Forelimb muscle (tissue), 1 donor: ENCODE measurements around the gene CC2D2A. TPM values are rescaled to one million over a fixed set of nuclear protein-coding genes. Genes with fewer than 3 reads are reported as not detected.

ENCODE experiments used
- DNase-seq: peaks from one replicate; pipeline ENCODE4 v3.0.0-alpha.2; 2013; ENCODE audit warnings: low read depth
- polyA plus RNA-seq: library from polyadenylated mRNA; unstranded; fragments of 120-200 nt; gene quantifications from one replicate; pipeline ENCODE4 v1.2.1, GENCODE V29; 2013; ENCODE audit not compliant: insufficient read length

CC2D2A gene
- polyA plus RNA-seq, 1 donor = 10.8 TPM

DNA sequence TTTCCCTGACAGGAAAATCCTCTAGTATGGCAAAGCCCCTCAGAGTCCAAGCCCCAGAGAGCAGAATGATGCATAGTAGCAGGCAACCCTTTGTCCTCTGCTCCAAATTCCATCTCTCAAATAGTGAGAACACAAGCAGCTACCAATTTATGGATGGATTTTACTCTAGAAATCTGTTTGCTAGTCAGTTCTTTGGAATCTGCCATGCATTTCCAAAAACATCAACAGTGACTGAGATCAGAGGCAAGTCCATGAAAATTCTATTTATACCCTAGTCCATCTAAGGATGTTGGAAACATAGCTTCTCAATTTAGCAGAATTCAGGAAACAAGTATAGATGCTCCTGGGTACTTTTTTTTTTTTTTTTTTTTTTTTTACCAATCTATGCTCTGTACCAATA is 10.0 kb upstream of the CC2D2A start:
- no peak for DNase-seq

DNA sequence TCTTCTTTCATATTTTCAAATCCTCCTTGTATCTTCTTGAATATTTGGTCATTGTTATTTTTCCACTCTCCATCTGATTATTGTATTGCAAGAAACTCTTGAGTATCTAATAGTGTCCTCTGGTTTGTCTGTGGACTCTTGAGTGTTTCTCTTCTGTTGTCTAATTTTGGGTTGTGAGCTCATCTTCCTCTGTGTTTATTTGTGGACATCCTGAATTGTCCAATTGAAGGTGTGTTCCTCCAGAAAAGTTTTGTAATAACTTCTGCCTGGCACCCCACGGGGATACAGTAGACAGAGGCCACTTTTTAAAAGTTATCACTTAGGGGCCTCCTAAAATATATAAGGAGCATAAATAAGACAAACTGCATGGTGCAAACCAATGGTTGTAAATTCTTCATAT is 3.1 kb upstream of the CC2D2A start:
- no peak for DNase-seq

DNA sequence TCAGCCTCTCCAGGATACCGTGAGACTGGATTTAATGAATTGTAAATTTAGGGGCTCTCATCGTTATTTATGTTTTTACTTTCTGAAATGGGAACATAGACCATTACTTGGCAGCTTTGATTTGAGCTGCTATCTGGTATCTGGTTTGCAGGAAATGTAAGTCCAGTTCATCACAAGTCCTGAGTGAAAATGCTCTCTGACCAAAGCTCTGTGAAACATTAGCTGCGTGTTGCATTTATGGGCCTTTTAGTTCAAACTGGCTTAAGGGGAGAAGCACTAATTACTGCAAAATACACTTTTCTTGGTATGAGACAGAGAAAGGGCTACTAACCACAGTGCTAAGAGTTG is 420 bp downstream of the CC2D2A start:
- no peak for DNase-seq

DNA sequence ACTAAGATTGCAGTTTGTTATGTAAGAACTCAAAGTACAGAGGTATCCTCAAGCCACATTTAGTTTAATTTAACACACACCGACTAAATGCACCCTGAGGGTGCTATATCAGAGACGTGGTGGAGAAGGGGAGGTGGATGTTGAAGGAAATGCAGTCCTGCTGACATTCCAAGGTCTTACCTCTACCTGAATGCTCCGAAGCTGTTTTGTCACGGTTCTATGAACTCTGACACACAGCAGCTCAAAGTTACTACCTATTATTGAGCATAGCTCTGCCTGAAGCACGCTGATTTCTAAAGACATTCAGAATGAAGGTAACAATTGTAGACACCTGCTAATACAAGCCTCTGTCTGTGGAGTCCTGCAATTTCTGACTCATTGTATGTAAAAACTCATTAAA is 6.7 kb downstream of the CC2D2A start:
- DNase-seq = no peak

DNA sequence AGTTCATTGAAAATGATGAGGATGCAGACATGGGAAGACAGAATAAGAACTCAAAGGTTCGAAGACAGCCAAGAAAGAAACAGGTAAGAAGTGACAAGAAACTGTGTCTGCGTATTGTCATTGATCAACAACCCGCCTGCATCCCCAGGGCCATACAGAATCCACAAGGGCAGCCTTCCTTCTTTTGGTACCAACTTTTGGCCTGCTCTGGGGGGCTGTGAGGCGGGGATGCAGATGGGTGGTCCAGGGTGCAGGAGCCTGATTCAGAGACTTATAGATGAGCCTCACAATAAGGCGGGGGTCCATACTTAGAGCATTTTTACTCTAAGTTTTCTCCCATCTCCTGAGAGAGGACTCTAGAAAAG is 9.0 kb downstream of the CC2D2A start:
- DNase-seq = no peak

DNA sequence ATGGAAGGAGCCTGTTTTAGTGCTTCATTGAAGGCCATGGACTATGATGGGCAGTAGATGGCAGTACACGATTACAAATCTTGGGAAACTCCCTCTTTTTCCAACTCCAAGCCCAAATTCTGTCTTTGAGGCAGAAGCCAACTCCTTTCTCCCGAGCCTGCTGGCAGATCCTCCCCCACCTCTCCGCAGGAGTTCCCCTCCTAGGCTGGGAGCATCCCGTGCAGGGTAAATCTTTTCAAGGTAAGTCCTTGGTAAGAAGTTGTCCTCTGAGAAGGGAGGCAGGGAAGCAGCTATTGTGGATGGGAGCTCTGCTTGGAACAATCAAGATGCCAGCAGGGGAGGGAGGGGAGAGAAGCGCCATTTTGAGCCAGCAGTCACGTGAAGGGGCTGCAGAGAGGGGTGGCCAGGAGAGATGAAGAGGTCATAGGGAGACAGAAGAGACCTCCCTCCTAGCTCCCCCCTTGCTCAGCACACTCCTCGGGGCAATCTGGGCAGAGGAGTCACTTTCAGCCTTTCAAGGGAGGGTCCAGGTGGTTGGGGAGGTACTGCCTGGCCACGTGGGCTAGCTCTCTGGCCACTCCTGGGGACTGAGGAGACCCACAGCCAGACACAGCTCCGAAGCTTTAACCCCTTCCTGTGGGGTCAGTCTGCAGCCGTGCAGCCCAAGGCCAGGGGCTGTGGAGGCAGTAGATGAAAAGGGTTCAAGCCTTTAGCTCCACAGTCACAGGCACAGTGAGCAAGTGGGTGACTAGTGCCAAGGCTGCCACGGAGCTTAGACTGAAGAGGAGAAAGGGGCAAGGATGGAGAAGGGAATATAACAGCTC is 9.6 kb downstream of the CC2D2A start:
- peak; percentile 86 for DNase-seq

DNA sequence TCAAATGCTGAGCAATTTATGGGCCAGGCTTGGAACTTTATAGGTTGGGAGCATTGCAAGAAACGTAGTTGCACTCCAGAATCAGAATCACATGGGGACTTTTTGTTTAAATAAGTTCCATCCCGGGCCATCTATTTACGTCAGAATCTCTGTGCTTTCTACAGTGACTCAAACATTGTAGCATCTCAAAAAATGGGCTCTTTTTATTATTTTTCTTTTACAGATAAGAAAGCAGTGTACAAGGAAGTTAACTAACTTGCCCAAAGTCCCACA is 10.2 kb downstream of the CC2D2A start:
- no peak for DNase-seq

DNA sequence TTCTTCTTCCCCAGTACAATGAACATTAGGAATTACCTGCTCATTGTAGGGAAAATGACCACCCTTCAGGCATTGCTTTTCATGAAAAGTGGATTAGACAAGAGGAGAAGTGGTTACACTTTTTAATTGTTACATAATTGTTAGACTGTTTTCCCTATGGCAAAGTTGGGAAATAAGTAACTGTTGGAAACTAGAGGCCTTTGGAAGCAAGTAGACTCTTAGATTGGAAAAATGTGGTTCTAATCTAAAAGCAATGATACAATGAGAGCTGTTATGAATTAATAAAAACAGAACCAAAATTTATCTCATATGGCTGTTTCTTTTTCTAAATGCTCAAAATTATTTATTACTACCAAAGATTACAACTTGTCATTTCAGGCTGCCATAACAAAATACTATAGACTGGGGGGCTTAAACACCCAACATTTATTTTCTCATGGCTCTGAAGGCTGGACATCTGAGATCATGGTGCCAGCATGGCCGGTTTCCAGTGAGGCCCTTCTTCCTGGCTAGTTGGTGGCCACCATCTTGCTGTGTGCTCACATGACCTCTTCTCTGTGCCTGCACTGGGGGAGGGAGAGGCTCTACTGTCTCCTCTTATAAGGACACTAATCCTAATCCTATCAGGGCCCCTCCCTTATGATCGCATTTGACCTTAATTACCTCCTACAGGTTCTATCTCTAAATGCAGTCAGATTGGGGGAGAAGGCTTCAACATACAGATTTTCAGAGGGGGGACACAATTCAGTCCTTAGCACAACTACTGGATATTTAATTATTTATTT is 12.5 kb downstream of the CC2D2A start:
- no peak for DNase-seq

DNA sequence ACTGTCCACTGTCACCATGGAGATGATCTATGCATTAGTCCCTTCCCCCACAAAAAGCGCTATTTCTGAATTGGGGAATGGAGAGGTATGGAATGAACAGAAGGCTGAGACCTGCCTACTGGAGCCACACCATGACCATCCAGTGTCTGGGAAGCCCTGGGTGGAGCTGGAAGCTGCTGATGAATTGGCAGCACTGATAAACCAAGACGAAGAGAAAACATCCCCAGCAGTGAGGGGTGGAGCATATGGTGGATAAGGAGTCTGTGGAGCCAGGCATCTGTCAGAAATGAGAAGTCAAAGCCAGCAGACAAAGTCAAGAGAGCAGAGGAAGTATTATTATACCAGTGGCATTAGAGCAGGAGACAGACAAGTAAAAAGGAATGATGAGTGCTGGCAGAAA is 13.2 kb downstream of the CC2D2A start:
- no peak for DNase-seq

DNA sequence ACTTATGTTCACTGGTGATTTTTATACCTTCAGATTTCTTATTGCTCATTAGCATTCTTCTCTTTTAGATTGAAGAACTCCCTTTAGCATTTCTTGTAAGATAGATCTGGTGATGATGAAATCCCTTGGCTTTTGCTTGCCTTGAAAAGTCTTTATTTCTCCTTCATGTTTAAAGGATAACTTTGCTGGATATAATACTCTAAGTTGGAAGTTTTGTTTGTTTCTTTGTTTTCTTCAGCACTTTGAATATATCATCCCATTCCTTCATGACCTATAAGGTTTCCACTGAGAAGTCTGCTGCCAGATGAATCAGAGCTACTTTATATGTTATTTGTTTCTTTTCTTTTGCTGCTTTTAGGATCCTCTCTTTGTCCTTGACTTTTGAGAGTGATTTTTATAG is 18.5 kb downstream of the CC2D2A start:
- DNase-seq = no peak

DNA sequence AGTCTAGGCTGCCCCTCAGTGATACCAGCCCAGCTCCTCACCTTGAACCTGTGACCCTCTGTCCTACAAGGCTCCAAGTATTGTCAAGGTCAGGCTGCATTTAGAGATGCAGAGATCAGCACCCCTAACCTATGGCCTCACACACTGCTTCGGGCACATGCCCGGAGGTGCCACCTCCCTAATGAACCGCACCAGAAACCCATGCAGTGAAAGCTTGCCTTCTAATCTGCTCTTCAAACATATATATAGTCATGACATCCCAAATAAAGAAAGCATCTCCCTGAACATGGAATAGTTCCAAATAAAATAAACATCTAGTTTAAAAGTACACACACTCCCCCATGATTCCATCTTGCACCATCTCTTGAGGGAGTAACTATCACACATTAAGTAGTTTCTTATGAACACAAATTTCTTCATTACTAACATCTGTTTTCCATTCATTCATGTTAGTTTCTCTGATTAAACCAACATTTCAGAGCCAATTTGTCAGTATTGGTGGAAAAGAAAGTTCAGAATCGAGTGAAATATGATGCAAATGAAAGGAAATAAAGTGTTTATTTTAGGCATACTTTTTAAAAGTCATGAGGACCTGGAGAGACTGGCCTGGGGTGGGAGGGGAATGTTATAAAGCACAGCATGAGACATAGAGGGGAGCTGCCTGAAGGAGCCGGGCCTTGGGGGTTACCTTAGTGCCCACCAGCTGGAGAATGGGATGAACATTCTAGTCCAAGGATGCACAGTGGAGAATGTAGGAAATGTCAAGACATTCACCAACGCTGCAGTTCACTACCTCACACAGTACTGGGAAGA is 19.2 kb downstream of the CC2D2A start:
- peak; percentile 40 for DNase-seq

DNA sequence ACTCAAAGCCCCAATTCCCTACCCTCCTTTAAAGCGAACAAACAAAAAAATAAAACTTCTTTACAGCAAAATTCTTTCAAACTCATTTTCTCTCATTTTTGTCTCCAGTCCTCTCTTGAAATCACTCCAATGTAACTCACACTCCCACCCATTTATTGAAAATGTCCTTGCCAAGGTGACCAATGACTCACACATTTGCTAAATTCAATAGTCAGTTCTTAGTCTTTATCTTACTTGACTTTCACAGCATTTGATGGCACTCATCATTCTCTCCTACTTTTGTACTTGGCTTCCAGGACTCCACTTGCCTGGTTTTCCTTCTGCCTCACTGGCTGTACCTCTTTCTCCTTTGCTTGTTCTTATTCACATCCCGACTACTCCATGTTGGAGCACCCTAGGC is 19.9 kb downstream of the CC2D2A start:
- DNase-seq = no peak

DNA sequence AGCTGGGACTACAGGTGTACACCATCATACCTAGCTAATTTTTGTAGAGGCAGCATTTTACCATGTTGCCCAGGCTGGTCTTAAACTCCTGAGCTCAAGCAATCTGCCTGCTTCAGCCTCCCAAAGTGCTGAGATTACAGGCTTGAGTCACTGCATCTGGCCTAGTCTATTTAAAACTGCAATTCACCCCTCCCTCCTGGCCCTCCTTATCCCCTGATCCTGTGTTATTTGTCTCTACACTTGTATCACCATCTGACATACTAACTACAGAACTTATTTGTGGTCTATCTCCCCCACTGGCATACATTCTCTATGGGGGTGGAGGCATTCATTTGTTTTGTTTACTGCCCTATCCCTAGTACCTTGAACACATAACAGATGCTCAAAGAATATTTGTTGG is 23.7 kb downstream of the CC2D2A start:
- no peak for DNase-seq

DNA sequence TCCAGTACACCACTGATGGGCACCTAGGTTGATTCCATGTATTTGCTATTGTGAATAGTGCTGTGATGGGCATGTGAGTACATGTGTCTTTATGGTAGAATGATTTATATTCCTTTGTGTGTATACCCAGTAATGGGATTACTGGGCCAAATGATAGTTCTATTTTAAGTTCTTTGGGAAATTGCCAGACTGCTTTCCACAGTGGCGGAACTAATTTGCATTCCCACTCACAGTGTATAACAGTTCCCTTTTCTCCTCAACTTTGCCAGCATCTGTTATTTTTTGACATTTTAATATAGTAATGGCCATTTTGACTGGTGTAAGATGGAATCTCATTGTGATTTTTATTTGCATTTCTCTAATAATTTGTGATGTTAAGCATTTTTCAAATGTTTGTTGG is 25.9 kb downstream of the CC2D2A start:
- DNase-seq = no peak

DNA sequence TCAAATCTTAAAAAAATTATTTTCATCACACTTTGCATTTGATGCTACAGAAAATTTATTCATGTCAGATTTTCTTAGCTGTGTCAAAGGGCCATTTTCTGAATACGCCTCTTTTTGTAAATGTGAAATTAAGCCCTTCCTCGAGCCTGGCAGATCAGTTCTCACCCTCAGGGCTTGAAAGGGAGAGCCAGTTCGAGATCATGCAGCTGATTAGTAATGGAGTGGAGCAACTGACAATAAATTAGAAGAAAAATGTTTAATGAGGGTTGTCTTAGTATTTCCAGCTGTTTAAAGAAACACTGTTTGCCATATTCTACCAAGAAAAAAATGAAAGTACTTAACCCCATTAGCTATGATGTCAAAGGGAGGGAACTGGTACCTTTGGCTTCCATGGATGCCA is 28.7 kb downstream of the CC2D2A start:
- no peak for DNase-seq

DNA sequence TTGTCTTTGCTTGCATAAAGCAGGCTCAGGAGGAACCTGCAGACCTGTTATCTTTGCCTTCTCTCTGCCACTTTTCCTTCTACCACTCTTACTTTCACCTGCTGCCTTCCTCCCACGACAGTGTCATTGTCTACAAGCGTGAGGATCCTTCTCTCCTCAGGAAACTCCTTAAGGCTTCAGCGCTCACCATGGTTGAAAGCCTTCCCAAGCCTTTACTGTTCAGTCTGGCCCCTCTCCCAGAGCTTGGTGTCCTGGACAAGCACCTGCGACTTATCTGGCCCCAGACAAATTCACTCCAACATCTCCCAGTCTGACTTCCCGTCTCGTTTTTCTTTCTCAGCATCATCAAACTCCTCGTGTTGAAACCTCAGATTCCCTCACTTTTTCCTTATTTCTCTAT is 31.0 kb downstream of the CC2D2A start:
- no peak for DNase-seq

DNA sequence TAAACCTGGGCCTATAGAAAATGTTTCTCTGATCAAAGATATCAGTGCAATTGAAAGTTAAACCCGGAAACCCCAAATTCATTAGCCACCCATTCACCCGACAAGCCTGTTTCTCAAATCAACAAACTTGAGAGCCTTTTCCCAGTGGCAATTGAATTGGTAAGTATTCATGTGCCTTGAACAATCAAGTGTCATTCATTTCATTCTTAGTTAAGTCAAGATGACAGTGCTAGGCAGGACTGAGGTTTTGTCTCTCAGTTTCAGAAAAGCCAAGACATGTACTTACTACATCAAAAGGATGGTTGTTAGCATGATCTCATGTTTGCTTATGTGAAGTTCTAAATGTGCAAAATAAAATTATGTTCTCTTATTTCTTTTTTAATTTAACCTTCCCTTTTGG is 32.3 kb downstream of the CC2D2A start:
- no peak for DNase-seq

DNA sequence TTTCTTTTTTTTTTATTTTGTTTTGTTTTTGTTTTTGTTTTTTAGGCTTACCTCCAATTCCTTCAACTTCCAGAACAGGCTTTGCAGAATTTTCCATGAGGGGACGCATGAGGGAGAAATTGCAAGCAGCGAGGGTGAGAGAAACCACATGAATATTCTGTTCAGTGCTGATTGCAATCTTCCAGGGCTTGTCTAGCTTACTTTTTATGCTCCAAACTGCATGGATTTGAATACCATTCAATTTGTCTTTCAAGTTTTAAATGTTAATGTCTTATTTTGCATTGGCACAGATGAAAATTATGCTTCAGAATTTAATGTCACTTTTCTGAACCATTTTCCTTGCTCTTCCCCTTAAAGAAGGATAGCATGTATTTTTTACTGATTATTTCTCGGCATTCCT is 32.7 kb downstream of the CC2D2A start:
- DNase-seq = no peak

DNA sequence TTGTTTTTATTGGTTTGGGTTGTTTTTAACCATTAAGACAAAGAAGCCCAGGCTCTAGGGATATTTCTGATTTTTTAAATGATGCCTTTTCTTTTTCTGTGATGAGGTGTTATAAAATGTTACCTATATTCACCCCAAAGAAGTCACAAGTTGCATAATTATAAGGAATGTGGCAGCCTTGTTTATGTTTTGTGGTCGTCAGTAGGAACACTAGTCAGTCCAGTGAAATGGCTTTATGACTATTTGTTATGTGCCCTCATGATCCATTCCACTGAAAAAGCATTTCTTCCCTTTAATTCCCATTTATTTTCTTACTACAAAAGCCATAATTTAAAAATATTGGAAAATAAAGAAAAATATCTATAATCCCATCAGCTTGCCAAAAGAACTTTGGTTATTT is 34.4 kb downstream of the CC2D2A start:
- no peak for DNase-seq

DNA sequence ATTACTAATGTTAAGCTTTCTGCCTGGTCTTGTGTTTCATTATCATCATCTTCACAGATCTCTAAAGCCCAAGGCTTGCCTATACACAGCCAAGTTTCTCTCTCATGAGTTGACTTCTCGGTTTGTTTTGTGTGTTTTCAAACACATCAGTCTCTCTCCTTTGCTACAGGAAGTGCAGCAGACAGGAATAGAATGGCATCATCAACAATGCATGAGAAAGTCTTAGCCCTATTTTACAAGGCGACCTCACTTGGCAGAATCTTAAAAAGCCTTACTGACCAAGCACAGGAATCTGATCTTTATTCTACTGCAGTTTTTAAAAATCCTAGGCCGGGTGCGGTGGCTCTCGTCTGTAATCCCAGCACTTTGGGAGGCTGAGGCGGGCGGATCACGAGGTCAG is 36.8 kb downstream of the CC2D2A start:
- DNase-seq = no peak

DNA sequence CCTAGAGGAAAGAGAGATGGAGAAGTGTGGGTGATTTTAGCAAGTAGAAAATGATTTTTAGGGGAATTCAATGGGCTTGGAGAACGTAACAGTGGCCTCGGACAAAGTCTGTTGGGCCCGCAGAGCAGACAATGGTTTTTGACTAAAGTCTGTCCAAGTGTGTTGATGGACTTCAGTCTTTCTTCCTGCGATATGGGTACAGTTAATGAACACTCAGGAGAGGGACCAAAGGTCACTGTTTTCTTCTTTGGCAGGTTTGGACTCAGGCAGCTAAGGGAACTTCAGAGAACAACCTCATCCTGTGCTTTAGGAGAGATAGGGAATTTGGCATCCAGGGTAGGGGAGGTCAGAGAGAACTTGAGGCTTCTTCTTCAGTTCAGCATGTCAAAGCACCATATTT is 38.0 kb downstream of the CC2D2A start:
- DNase-seq = no peak

DNA sequence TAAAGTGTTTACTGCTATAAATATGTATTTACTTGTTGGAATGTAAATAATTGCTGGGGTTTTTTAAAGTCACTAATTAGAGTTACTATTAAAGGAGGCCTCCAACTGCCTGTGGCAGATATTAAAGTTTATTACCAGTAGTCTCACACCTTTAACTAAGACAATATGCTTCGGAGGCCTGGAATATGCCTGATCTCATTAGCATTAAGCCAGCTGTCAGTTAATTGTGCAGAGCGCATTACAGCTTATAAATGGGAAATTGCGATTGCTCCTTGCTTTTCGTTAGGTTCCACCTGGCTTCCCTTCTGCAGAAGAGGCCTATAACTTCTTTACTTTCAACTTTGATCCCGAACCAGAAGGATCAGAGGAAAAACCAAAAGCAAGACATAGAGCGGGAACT is 41.3 kb downstream of the CC2D2A start:
- no peak for DNase-seq

DNA sequence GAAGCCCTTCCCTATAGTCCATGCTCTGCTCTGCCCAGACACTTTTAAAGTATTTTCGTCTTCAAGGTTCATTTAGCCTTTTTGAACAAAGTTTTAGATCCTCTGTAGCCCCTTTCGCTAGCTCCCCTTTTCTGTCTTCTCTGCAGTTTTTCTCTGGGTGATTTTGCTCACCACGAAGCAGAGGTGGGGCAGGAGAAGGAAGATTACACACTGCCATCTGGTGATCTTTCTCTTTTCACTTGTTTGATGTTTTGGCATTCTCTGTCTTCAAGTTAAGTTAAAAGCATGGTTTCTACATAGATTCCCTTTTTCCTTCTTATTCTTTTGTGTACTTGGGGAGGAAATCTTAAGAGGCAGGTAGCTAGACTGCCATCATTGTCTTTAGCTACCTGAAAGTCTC is 43.9 kb downstream of the CC2D2A start:
- no peak for DNase-seq
